Activated CD4-positive, alpha-beta memory T cell treated with anti-CD3 and anti-CD28 coated beads for 36 hours (primary cell): Measurements from ENCODE around the gene EXOC4. TPM values are rescaled to one million over a fixed set of nuclear protein-coding genes. Genes with fewer than 3 reads are reported as not detected.

ENCODE experiments used
- CTCF ChIA-PET: fragments of 350-600 bp; sonication (Branson Sonifier 250); formaldehyde crosslinking; loops from one replicate; lab custom pipeline; 2021; ENCODE audit warnings: antibody characterized with exemption, inconsistent platforms; lab: Charles Lee
- POLR2A ChIA-PET: fragments of 350-600 bp; sonication (Branson Sonifier 250); formaldehyde crosslinking; loops from one replicate; lab custom pipeline; 2021; ENCODE audit warnings: antibody characterized with exemption; lab: Charles Lee
- DNase-seq: peaks from one replicate; pipeline ENCODE4 v3.0.0-alpha.2; 2020
- H3K27ac Mint-ChIP-seq: one replicate; pipeline ENCODE4 v1.8.0; 2021; ENCODE audit warnings: mixed read lengths
- H3K27me3 Mint-ChIP-seq: one replicate; pipeline ENCODE4 v1.8.0; 2021; ENCODE audit warnings: mixed read lengths
- H3K36me3 Mint-ChIP-seq: one replicate; pipeline ENCODE4 v1.8.0; 2021; ENCODE audit warnings: mixed read lengths
- H3K4me1 Mint-ChIP-seq: one replicate; pipeline ENCODE4 v1.8.0; 2021; ENCODE audit warnings: low read depth, mixed read lengths
- H3K4me3 Mint-ChIP-seq: one replicate; pipeline ENCODE4 v1.8.0; 2021; ENCODE audit warnings: mild to moderate bottlenecking, mixed read lengths
- H3K9me3 Mint-ChIP-seq: one replicate; pipeline ENCODE4 v1.8.0; 2021; ENCODE audit warnings: mixed read lengths
- intact Hi-C: fragments of 100-400 bp; cut with micrococcal nuclease; formaldehyde crosslinking; loops from one replicate; pipeline ENCODE4 v1.15.1; 2023
- total RNA-seq, 2 experiments: library from RNA; stranded (reverse); gene quantifications; one replicate each; pipeline ENCODE4 v1.2.3, GENCODE V29; 2021

EXOC4 gene
- total RNA-seq, 2 experiments from 2014 or later: 55.8 to 60.8 TPM

DNA sequence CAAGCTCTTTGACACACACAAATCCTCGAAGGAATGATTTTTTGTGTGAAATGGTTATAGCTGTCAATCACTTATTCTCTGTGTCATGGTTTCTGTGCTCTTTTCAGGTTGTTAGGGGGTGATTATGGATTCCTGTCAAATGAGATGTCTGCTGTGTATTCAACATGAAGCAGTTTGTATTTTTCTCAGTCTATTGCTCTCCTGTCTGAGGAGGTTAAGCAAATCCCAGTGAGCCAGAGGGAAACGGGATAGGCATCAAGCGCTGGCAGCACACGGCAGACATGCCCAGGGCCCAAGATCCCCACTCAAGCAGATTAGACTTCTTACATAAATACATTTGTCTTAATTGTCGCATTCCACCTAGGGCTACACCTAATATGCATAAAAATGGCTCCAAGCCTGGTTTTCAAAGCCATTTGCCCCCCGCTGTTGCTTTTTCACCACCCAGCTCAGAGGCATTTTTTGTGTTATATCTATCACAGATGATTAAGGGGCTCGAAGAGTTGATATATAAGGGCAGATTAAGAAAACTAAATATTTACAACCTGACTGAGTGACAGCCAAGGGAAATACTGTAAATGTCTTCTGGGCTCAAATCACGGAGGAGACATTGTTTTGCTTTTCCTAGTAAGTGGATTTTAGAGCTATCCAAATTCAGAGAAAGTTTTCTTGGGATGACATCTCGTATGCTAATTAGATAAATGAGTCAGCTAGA lies 681.5 kb downstream of the EXOC4 start:
- Mint-ChIP-seq H3K27ac (no peak overlapping the region), H3K36me3 (peaks cover 15% of the 10 kb centered on the region), H3K9me3 (no peaks in the 10 kb centered on the region), H3K4me3 (no peak overlapping the region), H3K4me1 (no peaks in the 10 kb centered on the region), H3K27me3 (no peaks in the 10 kb centered on the region)
- intact Hi-C loops: no loop called here
- DNase-seq: no peak
- ChIA-PET CTCF (no interaction called here), POLR2A (no interaction called here)

DNA sequence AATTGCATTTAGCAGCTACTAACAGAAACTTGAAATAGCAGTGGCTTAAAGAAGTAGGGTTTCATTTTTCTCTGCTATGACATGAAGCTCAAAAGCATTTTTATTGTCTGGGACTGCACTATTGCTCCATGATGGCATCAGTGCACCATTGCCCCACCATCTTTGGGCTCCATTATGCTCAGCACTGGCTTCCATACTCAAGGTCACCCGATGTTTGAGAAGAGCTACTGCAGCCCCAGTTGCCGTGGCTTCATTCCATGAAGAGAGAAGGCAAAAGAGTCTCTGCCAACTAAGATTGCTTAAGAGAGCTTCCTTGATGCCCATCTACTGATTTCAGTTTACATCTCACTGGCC lies 682.1 kb downstream of the EXOC4 start:
- intact Hi-C loops: no loop called here
- no peak for DNase-seq
- H3K27ac Mint-ChIP-seq: no peak overlapping the region
- H3K4me1 Mint-ChIP-seq: no peaks in the 10 kb centered on the region
- H3K4me3 Mint-ChIP-seq: no peak overlapping the region
- no peaks in the 10 kb centered on the region for H3K9me3 Mint-ChIP-seq
- no peaks in the 10 kb centered on the region for H3K27me3 Mint-ChIP-seq
- ChIA-PET CTCF (no interaction called here), POLR2A (no interaction called here)
- peaks cover 20% of the 10 kb centered on the region for H3K36me3 Mint-ChIP-seq

DNA sequence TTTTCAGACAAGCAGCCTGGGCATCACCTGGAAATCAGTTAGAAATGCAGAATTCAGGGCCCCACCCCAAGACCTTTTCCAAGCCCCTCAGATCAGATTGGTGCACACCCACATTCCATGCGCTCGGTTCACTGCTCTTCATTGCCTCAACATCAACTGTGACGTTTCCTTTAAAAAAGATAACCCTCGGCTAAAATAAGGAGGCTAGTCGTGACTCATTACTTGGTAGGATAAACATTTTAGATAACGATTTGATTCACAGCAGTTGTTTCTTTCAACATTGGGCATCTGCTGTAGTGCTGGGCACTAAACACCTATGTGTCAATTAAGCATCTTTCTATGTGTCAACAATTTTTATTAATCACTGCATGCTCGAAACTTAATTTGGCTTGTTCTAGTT lies 683.2 kb downstream of the EXOC4 start:
- intact Hi-C loops: no loop called here
- Mint-ChIP-seq H3K4me1 (no peaks in the 10 kb centered on the region), H3K4me3 (no peak overlapping the region), H3K9me3 (no peaks in the 10 kb centered on the region), H3K36me3 (peaks cover 25% of the 10 kb centered on the region), H3K27me3 (no peaks in the 10 kb centered on the region), H3K27ac (no peak overlapping the region)
- CTCF ChIA-PET: interaction anchor here (1.7 kb wide), 1 partner anchor 81 kb away, joined by 3 read pairs; no protein-coding TSS in a partner anchor
- POLR2A ChIA-PET: no interaction called here
- no peak for DNase-seq

DNA sequence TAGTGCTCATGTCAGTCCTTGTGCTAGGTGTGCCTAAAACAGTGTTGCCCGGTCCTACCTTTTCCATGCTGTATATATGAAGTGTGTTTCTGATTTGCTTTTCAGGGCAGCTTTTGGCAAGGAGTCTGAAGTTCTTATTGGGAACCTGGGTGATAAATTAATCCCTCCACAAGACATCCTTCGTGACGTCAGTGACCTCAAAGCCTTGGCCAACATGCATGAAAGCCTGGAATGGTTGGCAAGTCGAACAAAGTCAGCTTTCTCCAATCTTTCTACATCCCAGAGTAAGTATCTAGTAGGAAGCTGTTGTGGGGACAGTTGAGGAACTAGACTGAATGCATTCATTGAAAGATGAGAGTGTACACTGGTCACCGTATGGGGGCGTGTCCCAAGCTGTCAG lies 684.9 kb downstream of the EXOC4 start:
- Mint-ChIP-seq H3K4me1 (no peaks in the 10 kb centered on the region), H3K9me3 (no peaks in the 10 kb centered on the region), H3K4me3 (no peak overlapping the region), H3K27me3 (no peaks in the 10 kb centered on the region), H3K27ac (no peak overlapping the region), H3K36me3 (peaks cover 29% of the 10 kb centered on the region)
- intact Hi-C loops: no loop called here
- POLR2A ChIA-PET: no interaction called here
- DNase-seq: no peak
- CTCF ChIA-PET: interaction anchor here (1.7 kb wide), 1 partner anchor 83 kb away, joined by 3 read pairs; no protein-coding TSS in a partner anchor

DNA sequence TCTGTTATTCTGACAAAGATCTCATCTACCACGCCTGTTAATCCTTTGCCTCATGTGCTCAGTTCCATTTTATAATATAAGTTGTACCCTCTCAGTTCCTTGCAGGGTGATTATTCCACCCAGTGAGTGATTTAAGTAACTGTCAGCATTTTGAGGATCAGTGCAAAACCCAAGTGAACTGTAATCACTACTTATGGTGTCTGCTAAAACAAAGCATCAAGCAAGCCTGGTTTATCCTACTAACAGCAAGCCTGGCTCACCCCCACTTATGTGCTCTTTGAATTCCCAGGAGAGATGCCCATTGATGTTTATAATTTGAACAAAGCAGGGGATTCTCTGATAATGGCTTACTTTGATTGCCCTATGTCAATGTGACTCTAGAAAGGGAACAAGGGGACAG lies 687.5 kb downstream of the EXOC4 start:
- Mint-ChIP-seq H3K36me3 (peaks cover 29% of the 10 kb centered on the region), H3K27me3 (no peaks in the 10 kb centered on the region), H3K27ac (no peak overlapping the region), H3K4me1 (no peaks in the 10 kb centered on the region), H3K4me3 (no peak overlapping the region), H3K9me3 (no peaks in the 10 kb centered on the region)
- ChIA-PET CTCF (no interaction called here), POLR2A (interaction anchor here (0.6 kb wide), 1 partner anchor 312 kb away, joined by 3 read pairs; no protein-coding TSS in a partner anchor)
- DNase-seq: no peak
- intact Hi-C loops: no loop called here

DNA sequence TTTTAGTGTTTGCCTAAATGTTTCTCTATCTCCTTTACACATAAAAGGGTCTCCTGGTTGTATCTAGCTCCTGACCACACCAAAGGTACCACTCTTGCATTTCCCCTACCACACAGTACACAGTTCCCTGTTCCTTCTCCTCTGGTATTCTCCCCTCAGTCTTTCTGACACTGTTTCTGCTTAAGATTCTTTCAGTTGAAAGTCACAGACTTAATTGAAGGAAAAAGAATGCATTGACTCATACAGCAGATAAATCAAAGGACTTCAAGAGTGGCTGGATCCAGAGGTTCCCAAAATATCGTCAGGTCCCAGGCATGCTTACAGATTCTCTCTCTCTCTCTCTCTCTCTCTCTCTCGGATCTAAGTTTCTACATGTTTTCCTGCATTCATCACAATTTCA lies 688.6 kb downstream of the EXOC4 start:
- no peaks in the 10 kb centered on the region for H3K27me3 Mint-ChIP-seq
- POLR2A ChIA-PET: no interaction called here
- intact Hi-C loops: no loop called here
- no peak overlapping the region for H3K4me3 Mint-ChIP-seq
- H3K27ac Mint-ChIP-seq: no peak overlapping the region
- DNase-seq: no peak
- CTCF ChIA-PET: no interaction called here
- H3K36me3 Mint-ChIP-seq: peaks cover 34% of the 10 kb centered on the region
- no peaks in the 10 kb centered on the region for H3K9me3 Mint-ChIP-seq
- H3K4me1 Mint-ChIP-seq: no peaks in the 10 kb centered on the region

DNA sequence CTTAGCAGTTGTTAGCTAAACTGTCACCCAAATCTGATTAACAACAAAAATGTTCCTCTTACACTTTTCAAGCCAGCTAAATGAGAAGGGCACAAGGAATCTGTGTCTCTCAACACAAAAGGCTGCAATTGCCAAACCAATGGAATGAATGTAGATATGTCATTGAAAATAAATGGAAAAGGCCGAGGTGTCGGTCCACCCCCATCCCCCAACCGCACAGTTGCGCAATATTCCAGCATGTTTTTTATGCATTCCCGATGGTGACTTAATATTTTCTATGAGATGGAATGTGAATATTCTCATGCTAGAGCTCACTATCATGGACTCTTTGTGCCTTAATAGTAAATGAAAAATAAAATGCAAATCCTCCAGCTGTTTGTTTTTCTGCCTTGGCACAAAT lies 692.6 kb downstream of the EXOC4 start:
- H3K4me1 Mint-ChIP-seq: no peaks in the 10 kb centered on the region
- H3K27me3 Mint-ChIP-seq: no peaks in the 10 kb centered on the region
- ChIA-PET POLR2A (no interaction called here), CTCF (no interaction called here)
- H3K36me3 Mint-ChIP-seq: peaks cover 20% of the 10 kb centered on the region
- no peak overlapping the region for H3K27ac Mint-ChIP-seq
- H3K4me3 Mint-ChIP-seq: no peak overlapping the region
- no peaks in the 10 kb centered on the region for H3K9me3 Mint-ChIP-seq
- intact Hi-C loops: no loop called here
- DNase-seq: no peak

DNA sequence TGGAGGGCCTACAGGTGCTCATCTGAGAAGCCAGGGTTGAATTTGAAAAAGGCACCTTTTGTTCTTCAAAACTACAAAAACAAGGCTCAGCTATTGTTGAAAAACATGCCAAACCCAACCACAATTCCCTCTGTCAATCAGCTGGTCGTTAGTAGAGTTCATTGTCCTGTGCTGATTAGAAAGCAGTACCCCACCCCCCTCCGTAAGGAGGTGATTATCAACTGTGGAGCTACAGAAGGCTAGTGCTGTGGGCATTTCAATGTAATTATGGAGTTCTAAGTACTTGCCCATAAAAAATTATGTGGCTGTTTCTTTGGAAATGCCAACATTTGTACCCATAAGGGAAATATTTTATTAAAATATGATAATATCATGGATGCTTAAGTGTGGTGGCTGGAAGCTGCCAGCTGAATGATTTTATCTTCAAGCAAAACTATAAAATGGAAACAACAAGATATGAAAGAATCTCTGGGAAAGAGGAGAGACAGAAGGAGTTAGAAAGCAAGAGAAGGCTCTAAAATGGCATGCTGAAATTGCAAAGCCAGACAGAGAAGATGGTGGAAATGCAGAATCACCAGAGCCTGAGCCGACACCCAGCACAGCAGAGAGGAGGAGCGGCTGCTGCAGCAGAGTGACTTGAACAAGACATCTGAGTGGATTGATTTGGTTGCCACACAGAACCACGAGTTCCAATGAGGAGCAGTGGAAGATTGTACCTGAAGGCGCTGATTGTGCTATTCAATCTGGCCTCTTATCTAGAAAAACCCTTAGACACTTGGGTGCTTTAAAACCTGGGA lies 694.8 kb downstream of the EXOC4 start:
- ChIA-PET CTCF (no interaction called here), POLR2A (interaction anchor here (0.6 kb wide), 1 partner anchor 68 kb away, joined by 3 read pairs; no protein-coding TSS in a partner anchor)
- H3K36me3 Mint-ChIP-seq: peaks cover 25% of the 10 kb centered on the region
- intact Hi-C loops: no loop called here
- no peak overlapping the region for H3K4me3 Mint-ChIP-seq
- no peak overlapping the region for H3K27ac Mint-ChIP-seq
- H3K27me3 Mint-ChIP-seq: no peaks in the 10 kb centered on the region
- no peak for DNase-seq
- no peaks in the 10 kb centered on the region for H3K9me3 Mint-ChIP-seq
- H3K4me1 Mint-ChIP-seq: no peaks in the 10 kb centered on the region

DNA sequence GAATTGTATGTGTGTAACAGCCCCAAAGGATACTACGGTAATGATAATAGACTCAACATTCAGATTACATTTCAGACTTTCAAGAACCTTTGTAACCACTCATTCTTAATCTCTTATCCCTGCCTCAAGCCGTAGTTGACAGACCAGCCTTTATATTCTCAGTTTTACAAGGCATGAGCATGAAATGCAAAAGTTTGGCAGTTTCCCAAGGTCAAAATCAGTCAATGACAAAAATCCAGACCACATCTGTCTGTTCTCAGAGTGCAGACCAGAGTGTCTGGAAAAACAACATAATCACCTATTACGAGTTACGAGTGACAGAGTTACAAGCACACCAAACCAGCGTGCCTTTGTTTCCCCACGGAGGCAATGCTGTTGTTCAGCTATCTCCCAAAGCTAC lies 695.7 kb downstream of the EXOC4 start:
- Mint-ChIP-seq H3K27me3 (no peaks in the 10 kb centered on the region), H3K36me3 (peaks cover 27% of the 10 kb centered on the region), H3K27ac (no peak overlapping the region), H3K9me3 (no peaks in the 10 kb centered on the region), H3K4me3 (no peak overlapping the region), H3K4me1 (no peaks in the 10 kb centered on the region)
- ChIA-PET CTCF (no interaction called here), POLR2A (no interaction called here)
- no peak for DNase-seq
- intact Hi-C loops: no loop called here

DNA sequence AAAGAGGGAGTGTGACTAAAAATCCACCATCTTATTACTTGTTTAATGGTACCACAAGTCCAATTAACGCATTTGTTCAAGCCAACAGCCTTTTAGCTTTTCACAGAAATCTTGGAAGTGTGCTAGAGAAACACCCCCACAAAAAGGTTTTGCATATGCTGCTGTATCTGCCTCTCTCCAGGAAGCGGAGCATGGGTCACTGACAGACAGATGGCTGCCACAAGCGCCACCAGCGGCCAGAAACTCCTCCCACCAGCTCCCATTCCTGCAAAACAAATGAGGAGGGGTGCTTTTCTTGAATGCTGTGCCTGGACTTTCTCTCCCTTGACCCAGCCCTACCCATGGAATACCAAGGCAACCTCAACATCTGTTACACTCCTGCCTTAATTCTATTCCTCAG lies 698.0 kb downstream of the EXOC4 start:
- H3K4me3 Mint-ChIP-seq: no peak overlapping the region
- H3K4me1 Mint-ChIP-seq: no peaks in the 10 kb centered on the region
- no peaks in the 10 kb centered on the region for H3K27me3 Mint-ChIP-seq
- H3K27ac Mint-ChIP-seq: no peak overlapping the region
- no peak for DNase-seq
- intact Hi-C loops: no loop called here
- POLR2A ChIA-PET: no interaction called here
- peaks cover 29% of the 10 kb centered on the region for H3K36me3 Mint-ChIP-seq
- CTCF ChIA-PET: no interaction called here
- no peaks in the 10 kb centered on the region for H3K9me3 Mint-ChIP-seq

DNA sequence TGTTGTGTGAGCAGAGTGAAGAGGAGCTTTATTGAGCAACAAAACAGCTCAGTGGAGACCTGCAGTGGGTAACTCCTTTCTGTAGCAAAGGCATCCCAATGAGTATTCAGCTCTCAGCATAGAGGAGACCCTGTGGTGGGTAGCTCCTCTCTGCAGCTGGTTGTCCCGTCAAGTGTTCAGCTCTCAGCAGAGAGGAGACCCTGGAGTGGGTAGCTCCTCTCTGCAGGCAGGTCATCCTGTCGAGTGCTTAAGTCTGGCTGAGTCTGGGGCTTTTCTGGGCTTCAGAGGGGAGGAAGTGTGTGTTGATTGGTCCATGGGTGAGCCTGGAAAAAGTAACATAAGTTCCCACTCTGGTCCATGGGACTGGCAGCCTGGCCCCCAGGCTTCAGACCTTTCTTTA lies 702.3 kb downstream of the EXOC4 start:
- intact Hi-C loops: no loop called here
- H3K27me3 Mint-ChIP-seq: no peaks in the 10 kb centered on the region

DNA sequence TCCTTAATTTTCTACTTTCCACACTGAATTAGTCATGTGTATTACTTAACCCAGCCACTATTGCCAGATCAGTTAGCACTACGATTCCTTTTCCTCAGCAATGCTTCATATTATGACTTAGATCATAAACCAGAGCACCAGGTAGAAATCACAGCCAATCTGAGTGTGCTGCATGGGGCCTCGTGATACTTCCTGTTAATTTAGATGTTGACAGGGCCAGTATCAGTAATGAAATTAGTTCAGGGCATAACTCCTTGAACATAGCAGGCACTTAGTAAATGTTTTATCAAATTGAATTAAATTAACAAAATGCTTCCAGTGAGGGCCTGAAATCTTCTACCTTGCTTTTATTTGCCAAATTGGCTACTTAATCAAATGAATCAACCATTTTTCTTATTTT lies 705.0 kb downstream of the EXOC4 start:
- intact Hi-C loops: no loop called here
- no peak overlapping the region for H3K27ac Mint-ChIP-seq
- peaks cover 9% of the 10 kb centered on the region for H3K36me3 Mint-ChIP-seq
- DNase-seq: no peak
- H3K27me3 Mint-ChIP-seq: no peaks in the 10 kb centered on the region
- H3K4me3 Mint-ChIP-seq: no peak overlapping the region
- ChIA-PET POLR2A (no interaction called here), CTCF (no interaction called here)
- H3K9me3 Mint-ChIP-seq: no peaks in the 10 kb centered on the region
- H3K4me1 Mint-ChIP-seq: no peaks in the 10 kb centered on the region

More for the DNA sequence above, 702.3 kb downstream of the EXOC4 start:
- Mint-ChIP-seq H3K4me3 (no peak overlapping the region), H3K4me1 (no peaks in the 10 kb centered on the region), H3K27ac (no peak overlapping the region), H3K36me3 (peaks cover 20% of the 10 kb centered on the region), H3K9me3 (no peaks in the 10 kb centered on the region)
- POLR2A ChIA-PET: no interaction called here
- CTCF ChIA-PET: no interaction called here
- DNase-seq: no peak
